OCI-LY7 (cell line): ENCODE results near the gene GSG1L.

Source experiments
- CTCF ChIP-seq: fragments of 200-600 bp; sonication (generic); conservative IDR thresholded peaks from 2 replicates; pipeline ENCODE4 v1.5.1; 2014; ENCODE audit warnings: mild to moderate bottlenecking, antibody characterized with exemption, low read length, moderate library complexity, mixed read lengths
- EZH2phosphoT487 ChIP-seq: fragments of 200-600 bp; sonication (generic); IDR thresholded peaks from 2 replicates; pipeline ENCODE4 v1.6.1; 2018; ENCODE audit warnings: low read depth, borderline replicate concordance, mild to moderate bottlenecking, mixed run types, antibody characterized with exemption, low read length, moderate library complexity, mixed read lengths

- TF ChIP-seq CTCF (no peak), EZH2phosphoT487 (no peak)
These were observed 88.5 kb downstream of the GSG1L start for GRCh38 chr16:27974896-27975540.
